GM03348 (cell line): ENCODE results near the gene MYO7B.

Source experiments
- DNase-seq: peaks from one replicate; pipeline ENCODE4 v3.0.0; 2012; ENCODE audit warnings: low spot score

MYO7B gene

DNA sequence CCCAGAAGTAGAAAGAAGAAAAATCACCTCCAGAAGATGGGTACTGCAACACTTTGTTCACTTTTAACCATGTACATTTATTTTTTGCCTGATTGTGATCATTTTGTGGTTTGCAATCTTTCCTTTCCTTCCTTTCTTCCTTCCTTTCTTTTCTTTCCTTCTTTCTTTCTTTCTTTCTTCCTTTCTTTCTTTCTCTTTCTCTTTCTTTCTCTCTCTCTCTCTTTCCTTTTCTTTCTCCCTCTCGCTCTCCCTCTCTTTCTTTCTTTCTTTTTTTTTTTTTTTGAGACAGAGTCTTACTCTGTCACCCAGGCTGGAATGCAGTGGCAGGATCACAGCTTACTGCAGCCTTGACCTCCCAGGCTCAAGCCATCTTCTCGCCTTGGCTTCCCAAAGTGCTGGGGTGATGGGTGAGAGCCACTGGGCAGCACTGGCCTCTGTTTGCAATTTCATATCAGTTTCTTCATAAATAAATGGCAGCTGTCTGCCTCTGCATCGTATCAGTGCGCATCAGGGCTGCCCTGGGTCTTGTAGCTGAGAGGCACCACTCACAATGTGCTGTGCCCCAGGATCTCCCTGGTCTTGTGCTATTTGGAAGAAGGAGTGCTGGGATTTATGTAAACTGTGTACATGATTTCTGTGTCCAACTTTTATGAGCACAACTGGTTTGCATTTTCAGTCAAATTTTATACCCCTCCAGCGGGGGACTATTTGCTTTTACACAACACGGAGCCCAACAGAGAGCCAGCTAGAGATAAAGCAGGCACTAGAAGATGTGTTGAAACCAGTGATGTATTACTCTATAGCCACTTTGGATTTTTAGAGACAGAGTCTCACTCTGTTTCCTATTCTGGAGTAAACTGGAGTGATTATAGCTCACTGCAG is 146.7 kb downstream of the MYO7B start:
- no peak for DNase-seq

- no peak for DNase-seq
Observed at GRCh38 chr2:127683056-127683455, 147.6 kb downstream of the MYO7B start.

- no peak for DNase-seq
Observed at GRCh38 chr2:127683757-127684156, 148.3 kb downstream of the MYO7B start.

- no peak for DNase-seq
Observed at GRCh38 chr2:127685410-127686080, 150.1 kb downstream of the MYO7B start.
